Pancreas (tissue), 10 donors: ENCODE results near the gene TRIM5. TPM values are rescaled to one million over a fixed set of nuclear protein-coding genes. Genes with fewer than 3 reads are reported as not detected.

Experiments used
- ATAC-seq, 4 donors: fragments of 200-7000 bp; cut with Tn5 transposase; one replicate each; pipeline versions ENCODE4 v1.8.0 to v1.9.1; 2020; ENCODE audit warnings: mild to moderate bottlenecking in 4 of 4, moderate library complexity in 4 of 4
- DNase-seq, 6 donors: peaks; one replicate each; pipeline ENCODE4 v3.0.0-alpha.2; 2020
- FAIRE-seq: peaks from 2 replicates; lab custom pipeline; 2012; peaks lifted over from hg19 to GRCh38; lab: Jason Lieb, UNC
- H3K27ac ChIP-seq, 4 donors: fragments of 200-600 bp; sonication (generic); 1 replicate in 3 of 4; 2 replicates in 1 of 4; pipeline versions ENCODE4 v1.5.0 to v1.8.0; 2020
- H3K27me3 ChIP-seq, 4 donors: fragments of 200-600 bp; one replicate each; pipeline ENCODE4 v1.8.0; 2021
- H3K36me3 ChIP-seq, 3 donors: fragments of 200-600 bp; sonication (generic) in 1 of 3; one replicate each; pipeline versions ENCODE4 v1.5.0 to v1.8.0; 2020 to 2021
- H3K4me1 ChIP-seq, 3 donors: fragments of 200-600 bp; one replicate each; pipeline ENCODE4 v1.8.0; 2021
- H3K4me3 ChIP-seq, 4 donors: fragments of 200-600 bp; sonication (generic) in 2 of 4; one replicate each; pipeline versions ENCODE4 v1.5.0 to v1.8.0; 2020 to 2021
- H3K9me3 ChIP-seq, 4 donors: fragments of 200-600 bp; one replicate each; pipeline ENCODE4 v1.8.0; 2021
- WGBS, 2 donors: extraction: QIAGEN DNeasy Blood & Tissue Kit; methylation state at CpG; one replicate each; pipeline ENCODE4 v1.1.7; 2013; 5-methylcytosine and 5-hydroxymethylcytosine counted together
- intact Hi-C, 3 donors: fragments of 100-400 bp; cut with DNase I; formaldehyde crosslinking; loops; one replicate each; pipeline versions ENCODE4 v1.11.1 to v1.14.2; 2022
- polyA plus RNA-seq, 2 donors: library from polyadenylated mRNA; stranded (reverse); fragments of 200-250 nt; gene quantifications; one replicate each; pipeline ENCODE4 v1.2.3, GENCODE V29; 2013
- total RNA-seq, 6 donors: library from RNA; stranded (reverse); fragmentation: NEBNext Ultra II Directional in 4 of 6; extraction: Animal tissue kit (Norgen Biotek cat#: 25700) in 4 of 6; gene quantifications; one replicate each; pipeline versions ENCODE4 v1.2.1 to v1.2.4, GENCODE V29; 2021 to 2023
- TF ChIP-seq, protein P1 (sequence below), 4 donors: fragments of 200-600 bp; sonication (generic) in 3 of 4; IDR thresholded peaks; one replicate each; pipeline versions ENCODE4 v1.5.0 to v1.8.0; 2021; ENCODE audit warnings: antibody characterized with exemption in 4 of 4
- donor health status: healthy with polysubstance abuse.
- donor health status: DM: no; HTN: no; CAD: no; lungs with moderate emphysema.
- donor health status: DM: no; HTN: no; CAD: no.
- donor health status: control.
- donor health status: control.
- donor health status: Bipolar disorder and iron deficiency.
- donor health status: DM: yes; HTN: yes; CAD: no.
- donor health status: DM: no; HTN: no; CAD: no.
- donor health status: DM: no; HTN: no; CAD: no.
- donor health status: DM: yes; HTN: yes; CAD: no.

The TRIM5 gene
- total and polyA plus RNA-seq, 8 donors, result 6.4 to 23.8 (median 16.6) TPM

GRCh38 chr11:5624489-5625279 is 60.2 kb downstream of the TRIM5 start, which contains the start of gene TRIM34:
Gene TRIM34, plus strand, starts transcription at chr11:5625001. Its CDS starts 7,331 bp downstream, at chr11:5632332.
- intact Hi-C loops, result no loop called here
- 11 to 15% methylated on average over 7 of the region's 7 CpGs for WGBS, 2 donors
- peak in 4 of 6 donors; percentile 25 to 67 (median 48) for DNase-seq
- TF ChIP-seq, protein P1, sequence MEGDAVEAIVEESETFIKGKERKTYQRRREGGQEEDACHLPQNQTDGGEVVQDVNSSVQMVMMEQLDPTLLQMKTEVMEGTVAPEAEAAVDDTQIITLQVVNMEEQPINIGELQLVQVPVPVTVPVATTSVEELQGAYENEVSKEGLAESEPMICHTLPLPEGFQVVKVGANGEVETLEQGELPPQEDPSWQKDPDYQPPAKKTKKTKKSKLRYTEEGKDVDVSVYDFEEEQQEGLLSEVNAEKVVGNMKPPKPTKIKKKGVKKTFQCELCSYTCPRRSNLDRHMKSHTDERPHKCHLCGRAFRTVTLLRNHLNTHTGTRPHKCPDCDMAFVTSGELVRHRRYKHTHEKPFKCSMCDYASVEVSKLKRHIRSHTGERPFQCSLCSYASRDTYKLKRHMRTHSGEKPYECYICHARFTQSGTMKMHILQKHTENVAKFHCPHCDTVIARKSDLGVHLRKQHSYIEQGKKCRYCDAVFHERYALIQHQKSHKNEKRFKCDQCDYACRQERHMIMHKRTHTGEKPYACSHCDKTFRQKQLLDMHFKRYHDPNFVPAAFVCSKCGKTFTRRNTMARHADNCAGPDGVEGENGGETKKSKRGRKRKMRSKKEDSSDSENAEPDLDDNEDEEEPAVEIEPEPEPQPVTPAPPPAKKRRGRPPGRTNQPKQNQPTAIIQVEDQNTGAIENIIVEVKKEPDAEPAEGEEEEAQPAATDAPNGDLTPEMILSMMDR (IDR thresholded peaks at IDR 0.05), result no peak
- no peaks in the 10 kb centered on the region for H3K9me3 ChIP-seq
- H3K27me3 ChIP-seq, result no peaks in the 10 kb centered on the region
- no peaks in the 10 kb centered on the region for H3K36me3 ChIP-seq
- FAIRE-seq, result peak; percentile 87
- peak within 1 kb of the TSS; percentile 35 to 64 (median 42) for H3K4me3 ChIP-seq
- H3K4me1 ChIP-seq, result peaks cover 0 to 31% (median 0%) of the 10 kb centered on the region in 3 donors
- ATAC-seq, result peak; percentile 92 to 96 (median 95)
- H3K27ac ChIP-seq, result peak within 1 kb of the TSS; percentile 8 to 70 (median 42)

DNA sequence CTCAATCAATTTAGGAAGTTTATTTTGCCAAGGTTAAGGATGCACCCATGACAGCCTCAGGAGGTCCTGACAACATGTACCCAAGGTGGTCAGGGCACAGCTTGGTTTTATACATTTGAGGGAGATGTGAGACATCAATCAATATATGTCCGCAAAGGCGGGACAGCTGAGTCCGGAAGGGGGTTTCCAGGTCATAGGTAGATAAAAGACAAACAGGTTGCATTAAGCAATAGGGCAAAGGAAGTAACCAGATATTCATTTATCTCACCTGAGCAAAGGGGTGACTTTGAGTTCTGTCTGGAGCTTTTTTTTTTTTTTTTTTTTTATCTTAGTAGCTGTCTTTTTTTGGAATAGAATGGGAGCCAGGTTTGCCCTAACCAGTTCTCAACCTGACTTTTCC is 62.1 kb downstream of the TRIM5 start:
- no peak for ATAC-seq
- no peaks in the 10 kb centered on the region for H3K36me3 ChIP-seq
- no peaks in the 10 kb centered on the region for H3K9me3 ChIP-seq
- no peak for DNase-seq
- intact Hi-C loops, result no loop called here
- peaks cover 0 to 31% (median 0%) of the 10 kb centered on the region in 3 donors for H3K4me1 ChIP-seq
- WGBS, 2 donors, result 62 to 75% methylated on average over 3 of the region's 3 CpGs
- no peak overlapping the region for H3K27ac ChIP-seq
- FAIRE-seq, result no peak
- TF ChIP-seq, protein P1 (IDR thresholded peaks at IDR 0.05), result no peak
- H3K4me3 ChIP-seq, result no peak overlapping the region
- H3K27me3 ChIP-seq, result no peaks in the 10 kb centered on the region

DNA sequence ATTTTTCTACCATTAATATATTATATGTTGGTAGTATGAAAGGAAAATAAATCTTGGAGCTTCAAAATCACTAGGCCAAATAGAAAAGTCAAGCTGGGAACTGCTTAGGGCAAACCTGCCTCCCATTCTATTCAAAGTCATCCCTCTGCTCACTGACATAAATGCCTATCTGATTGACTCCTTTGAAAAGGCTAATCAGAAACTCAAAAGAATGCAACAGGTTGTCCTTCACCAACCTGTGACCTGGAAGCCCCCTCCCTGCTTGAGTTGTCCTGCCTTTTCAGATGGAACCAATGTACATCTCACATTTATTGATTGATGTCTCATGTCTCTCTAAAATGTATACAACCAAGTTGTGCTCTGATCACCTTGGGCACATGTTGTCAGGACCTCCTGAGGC is 63.3 kb downstream of the TRIM5 start:
- Histone ChIP-seq H3K9me3 (no peaks in the 10 kb centered on the region), H3K27ac (peak overlapping the region in 1 of 4 donors; percentile 12), H3K36me3 (no peaks in the 10 kb centered on the region), H3K4me1 (peaks cover 0 to 31% (median 0%) of the 10 kb centered on the region in 3 donors), H3K4me3 (no peak overlapping the region), H3K27me3 (no peaks in the 10 kb centered on the region)
- no peak for ATAC-seq
- intact Hi-C loops, result no loop called here
- FAIRE-seq, result no peak
- DNase-seq, result no peak
- TF ChIP-seq, protein P1 (IDR thresholded peaks at IDR 0.05), result no peak

GRCh38 chr11:5620651-5621521 is 64.0 kb downstream of the TRIM5 start:
- DNase-seq (peak in 1 of 6 donors; percentile 31), ATAC-seq (peak; percentile 57 to 73 (median 72)), FAIRE-seq (no peak)
- Histone ChIP-seq H3K27ac (peak overlapping the region in 1 of 4 donors; percentile 8), H3K9me3 (no peaks in the 10 kb centered on the region), H3K4me3 (no peak overlapping the region), H3K27me3 (no peaks in the 10 kb centered on the region), H3K4me1 (peaks cover 0 to 29% (median 0%) of the 10 kb centered on the region in 3 donors), H3K36me3 (no peaks in the 10 kb centered on the region)
- TF ChIP-seq, protein P1 (IDR thresholded peaks at IDR 0.05), result no peak
- WGBS, 2 donors, result 32 to 45% methylated on average over 3 of the region's 3 CpGs
- intact Hi-C loops, result no loop called here
